Stimulated activated CD4-positive, alpha-beta T cell treated with anti-CD3 and anti-CD28 coated beads, Interleukin-1b, Interleukin-23, amount 100 ng/mL, for 48 hours (primary cell): ENCODE results near the gene ASXL2.

Experiments
- DNase-seq: peaks from one replicate; pipeline ENCODE4 v3.0.0-alpha.2; 2020

The ASXL2 gene

DNA sequence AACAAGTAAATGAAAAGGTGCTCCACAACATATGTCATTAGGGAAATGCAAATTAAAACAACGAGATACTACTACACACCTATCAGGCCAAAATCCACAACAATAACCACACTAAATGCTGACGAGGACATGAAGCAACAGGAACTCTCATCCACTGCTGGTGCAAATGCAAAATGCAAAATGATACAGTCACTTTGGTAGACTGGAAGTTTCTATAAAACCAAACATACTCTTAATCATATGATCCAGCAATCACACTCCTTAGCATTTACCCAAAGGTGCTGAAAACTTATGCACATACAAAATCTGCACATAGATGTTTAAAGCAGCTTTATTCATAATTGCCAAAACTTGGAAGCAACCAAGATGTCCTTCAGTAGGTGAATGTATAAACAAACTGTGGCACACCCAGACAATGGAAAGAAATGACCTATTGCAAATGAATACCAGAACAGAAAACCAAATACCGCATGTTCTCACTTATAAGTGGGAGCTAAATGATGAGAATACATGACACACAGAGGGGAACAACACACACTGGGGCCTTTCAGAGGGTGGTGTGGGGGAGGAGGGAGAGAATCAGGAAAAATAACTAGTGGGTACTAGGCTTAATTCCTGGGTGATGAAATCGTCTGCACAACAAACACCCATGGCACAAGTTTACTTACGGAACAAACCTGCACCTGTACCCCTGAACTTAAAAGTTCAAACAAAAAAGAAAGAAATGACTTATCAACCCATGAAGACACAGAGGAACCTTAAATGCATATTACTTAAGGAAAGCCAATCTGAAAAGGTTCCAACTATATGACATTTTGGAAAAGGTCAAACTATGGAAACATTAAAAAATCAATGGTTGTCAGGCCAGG, 80.4 kb downstream of the ASXL2 start:
- peak; percentile 42 for DNase-seq

DNA sequence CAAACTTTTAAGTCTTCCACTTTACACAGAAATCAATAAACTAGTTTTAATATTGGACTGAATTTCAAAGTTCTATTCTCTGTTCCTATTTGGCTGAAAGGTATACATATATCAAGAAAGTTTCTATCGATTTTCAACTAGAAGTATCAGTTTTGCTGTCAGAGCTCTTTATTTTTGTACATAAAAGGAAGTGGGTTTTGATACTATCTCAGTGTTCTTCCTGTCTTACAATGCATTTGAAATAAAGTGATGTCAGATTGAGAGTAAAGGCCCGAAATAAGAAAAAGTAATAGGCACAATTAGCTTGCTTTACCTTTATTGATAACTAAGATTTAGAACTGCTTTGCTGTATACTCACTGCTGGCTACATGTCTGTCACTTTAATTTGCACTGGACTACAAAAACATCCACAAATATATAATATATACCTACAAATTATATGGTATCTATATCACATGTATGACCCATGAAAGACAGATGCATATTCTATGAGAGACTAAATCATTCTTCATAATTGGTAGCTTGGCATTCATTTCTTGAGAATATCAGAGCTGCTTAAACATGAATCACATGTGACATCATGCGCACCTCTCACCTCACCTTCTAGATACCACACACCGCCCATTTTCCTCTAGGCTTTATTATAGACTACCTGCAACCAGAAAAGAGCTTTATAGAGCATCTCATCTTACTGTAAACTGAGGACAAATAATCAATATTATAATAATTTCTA, 83.6 kb downstream of the ASXL2 start:
- no peak for DNase-seq

DNA sequence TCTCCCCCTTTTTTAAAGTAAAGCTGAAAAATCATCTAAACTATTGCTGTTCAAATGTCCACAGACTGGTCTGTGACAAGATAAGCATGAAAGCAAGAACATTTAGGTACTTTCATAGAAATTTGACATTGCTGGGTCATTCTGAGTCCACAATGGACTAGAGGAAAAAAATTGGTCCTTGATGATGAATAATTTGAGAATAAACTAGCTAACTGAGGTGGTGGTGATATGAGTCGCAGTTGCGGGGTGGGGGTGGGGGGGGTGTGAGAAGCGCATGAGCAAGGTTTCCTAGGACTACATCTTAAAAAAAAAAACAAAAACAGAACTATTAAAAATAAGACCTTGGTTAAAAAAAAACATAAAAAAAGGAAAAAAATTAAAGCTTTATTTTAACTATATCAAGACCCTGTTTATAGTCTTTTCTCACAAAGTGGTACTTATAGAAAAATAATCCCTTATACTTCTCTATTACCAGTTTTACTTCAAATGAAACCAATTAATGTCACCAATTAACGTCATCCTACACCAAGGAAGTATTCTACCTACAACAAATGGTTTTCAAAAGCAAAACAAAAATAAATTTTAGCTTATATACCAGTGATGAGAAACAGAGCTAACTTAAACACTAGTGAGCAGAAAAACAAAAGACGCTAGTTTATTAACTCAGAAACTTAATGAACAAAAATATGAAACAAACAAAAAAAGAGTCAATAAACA, 88.1 kb downstream of the ASXL2 start:
- DNase-seq, result no peak

DNA sequence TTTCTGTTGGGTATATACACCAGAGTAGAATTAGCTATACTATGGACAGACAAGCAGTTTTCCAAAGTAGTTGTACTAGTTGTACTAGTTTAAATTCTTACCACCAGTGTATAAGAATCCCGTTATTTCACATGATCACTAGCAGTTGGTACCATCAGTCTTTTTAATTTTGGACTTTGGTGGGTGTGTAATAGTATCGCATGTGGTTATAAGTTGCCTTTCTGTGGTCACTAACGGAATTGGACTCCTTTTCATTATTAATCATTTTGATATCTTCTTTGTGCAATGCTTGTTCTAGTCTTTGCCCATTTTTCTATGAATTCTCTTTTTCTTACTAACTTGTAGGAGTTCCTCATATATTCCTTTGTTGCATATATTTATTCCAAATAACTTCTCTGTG, 89.8 kb downstream of the ASXL2 start:
- DNase-seq, result no peak

DNA sequence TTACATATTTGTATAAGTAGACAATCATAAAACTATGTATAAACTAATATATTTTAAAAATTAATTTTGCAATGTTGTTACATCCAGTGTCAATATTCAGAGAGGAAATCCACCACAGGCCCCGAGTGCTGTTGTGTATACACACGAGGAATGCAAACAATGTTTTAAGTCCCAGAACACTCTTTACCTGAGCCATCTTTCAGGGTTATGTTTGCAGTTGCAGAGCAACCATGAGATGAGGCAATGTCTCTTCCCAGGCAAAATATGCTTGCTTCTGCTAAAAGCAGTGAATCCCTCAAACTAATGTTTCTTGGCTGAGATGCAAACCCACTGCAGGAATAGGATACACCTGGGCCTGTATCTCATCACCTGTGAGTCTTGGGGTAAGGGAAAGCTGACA, 91.3 kb downstream of the ASXL2 start:
- no peak for DNase-seq

DNA sequence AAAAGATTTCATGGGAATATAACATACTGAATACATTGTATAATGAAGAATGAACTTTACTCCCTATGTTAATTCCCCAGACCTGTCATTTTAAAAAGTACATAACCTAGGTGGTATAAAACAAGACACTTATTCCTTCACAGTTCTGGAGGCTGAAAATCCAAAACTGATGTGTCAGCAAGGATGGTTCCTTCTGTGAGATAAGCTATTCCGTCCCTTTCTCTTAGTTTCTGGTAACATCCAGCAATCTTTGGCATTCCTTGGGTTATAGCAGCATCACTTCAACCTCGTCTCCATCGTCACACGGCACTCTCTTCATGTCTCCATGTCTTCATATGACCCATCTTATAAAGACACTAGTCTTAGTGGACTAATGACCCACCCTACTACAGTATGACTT, 93.9 kb downstream of the ASXL2 start:
- DNase-seq, result no peak

DNA sequence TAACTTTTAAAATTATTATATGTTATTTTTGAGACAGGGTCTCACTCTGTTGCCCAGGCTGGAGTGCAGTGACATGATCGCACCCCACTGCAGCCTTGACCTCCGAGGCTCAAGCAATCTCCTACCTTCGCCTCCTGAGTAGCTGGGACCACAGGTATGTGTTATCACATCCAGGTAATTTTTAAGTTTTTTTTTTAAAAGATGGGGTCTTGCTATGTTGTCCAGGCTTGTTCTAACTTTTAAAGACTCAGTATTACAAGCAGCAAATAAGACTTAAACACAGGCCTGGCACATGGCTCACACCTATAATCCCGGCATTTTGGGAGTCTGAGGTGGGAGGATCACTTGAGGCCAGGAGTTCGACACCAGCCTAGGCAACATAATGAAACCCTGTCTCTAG, 101.2 kb downstream of the ASXL2 start:
- DNase-seq, result no peak

DNA sequence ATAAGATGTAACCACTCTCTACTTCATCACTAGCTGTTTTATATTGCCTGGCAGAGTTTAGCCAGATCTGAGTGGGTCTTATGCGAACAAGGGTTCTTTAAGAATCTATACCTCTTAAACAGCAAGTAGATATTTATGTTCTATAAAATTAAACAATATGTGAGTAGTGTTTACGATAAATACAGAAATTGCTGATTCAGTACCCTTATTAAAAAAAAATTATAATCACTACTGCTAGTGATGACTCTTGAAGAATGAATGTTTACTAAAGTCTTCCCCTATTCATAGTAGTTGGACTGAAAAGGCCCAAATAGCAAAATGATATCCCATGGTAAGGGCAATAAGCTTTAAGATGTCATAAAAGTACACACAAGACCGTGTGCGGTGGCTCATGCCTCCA, 106.2 kb downstream of the ASXL2 start:
- no peak for DNase-seq

DNA sequence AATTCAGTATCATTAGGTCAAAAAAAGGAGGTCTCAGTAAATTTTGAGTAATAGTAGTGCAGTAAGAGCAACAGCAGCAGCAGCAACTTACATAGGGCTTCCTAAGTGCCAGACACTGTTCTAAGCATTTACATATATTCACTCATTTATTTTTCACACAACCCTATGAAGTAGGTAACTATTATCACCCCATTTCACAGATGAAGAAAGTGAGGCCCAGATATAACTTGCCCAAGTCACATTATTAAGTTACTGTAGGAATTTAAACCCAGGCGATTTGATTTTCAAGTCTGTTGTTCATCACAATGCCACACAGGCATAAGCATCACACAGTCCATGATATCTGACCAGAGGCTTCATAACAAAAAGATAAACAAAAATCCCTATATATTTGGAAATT, 114.7 kb downstream of the ASXL2 start:
- no peak for DNase-seq

DNA sequence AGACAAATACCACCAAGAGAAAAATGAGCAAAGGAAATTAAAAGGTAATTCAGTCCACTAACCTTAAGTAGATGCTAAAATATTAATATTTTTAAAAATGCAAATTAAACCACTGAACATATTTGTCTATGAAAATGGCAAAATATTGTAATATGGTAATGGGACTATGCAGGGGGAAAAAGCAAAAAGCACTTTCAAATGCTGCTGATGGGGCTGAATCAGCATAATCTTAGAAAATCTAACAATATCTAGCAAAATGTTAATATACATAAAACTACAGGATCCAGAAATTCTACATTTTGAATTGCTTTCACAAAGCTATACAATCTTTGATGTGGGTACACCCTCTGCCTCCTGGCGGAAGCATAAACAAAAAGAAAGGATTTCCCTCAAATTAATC, 118.0 kb downstream of the ASXL2 start:
- DNase-seq, result no peak

DNA sequence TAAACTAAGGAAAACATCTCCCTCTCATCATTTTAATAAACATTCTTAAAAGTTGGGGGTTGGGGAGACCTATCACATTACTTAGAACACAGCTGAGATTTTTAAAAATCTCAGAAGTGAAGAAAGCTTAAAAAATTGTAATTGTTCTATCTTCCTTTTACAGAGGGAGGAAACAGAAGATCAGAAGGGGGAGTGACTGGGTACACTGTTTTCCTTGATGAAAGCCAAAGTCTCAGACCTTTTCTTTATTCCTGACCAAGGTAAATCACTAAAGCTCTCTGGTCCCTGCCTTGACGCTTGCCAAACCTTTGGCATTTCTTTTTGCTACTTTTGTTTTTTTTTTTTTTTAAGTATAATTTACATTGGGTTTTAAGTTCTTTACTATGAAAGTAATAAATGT, 119.9 kb downstream of the ASXL2 start:
- no peak for DNase-seq

DNA sequence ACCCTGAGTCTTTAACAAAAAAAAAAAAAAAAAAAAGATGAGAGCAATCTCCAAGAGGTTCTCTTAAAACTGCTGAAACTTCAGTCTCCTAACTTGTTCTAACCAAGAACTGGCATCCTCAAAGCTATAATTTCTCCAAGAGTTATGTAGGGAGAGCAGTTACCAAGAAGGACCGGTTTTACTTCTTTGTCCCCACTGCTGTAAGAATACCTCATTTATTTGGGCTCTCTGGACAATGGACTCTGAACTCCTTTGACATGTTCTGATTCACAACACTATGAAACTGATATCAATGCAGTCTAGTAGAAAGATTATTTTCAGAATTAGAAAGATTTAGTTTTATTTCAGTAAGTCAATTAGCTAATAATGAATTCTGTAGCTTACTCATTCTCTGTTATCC, 120.4 kb downstream of the ASXL2 start:
- DNase-seq, result no peak

DNA sequence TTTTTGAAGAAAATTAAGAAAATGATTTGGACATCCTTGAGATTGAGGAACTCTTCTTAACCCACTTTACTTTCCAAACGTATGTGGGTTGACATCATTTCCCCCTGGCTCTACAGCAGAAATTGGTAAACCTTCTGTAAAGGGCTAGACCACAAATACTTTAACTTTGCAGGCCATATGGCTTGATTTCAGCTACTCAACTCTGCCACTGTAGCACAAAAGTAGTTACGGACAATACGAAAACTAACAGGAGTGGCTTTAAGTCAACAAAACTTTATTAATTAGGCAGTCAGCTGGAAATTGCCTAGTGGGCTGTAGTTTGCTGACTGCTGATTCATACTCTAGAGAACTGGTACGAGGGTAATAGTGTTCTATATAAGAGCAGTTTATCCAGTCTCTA, 121.8 kb downstream of the ASXL2 start:
- no peak for DNase-seq

DNA sequence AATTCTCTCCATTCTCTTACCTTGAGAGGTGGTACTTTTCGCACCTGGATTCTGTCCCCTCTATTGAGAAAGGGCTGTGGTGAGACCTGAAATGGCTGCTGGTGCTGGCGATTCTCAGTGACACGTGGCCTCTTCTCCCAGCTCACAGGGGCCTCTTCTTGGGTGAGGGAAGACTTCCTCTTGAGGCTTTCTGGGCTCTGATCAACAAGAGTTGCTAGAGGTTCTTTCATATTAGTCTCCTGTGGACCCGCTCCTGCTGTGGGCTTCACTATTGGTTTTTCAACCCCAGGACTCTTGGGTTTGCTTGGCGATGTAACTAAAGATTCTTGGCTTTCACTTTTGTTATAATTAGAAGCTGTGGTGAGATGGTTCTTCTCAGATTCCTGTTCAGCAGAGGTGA, 128.6 kb downstream of the ASXL2 start:
- no peak for DNase-seq

DNA sequence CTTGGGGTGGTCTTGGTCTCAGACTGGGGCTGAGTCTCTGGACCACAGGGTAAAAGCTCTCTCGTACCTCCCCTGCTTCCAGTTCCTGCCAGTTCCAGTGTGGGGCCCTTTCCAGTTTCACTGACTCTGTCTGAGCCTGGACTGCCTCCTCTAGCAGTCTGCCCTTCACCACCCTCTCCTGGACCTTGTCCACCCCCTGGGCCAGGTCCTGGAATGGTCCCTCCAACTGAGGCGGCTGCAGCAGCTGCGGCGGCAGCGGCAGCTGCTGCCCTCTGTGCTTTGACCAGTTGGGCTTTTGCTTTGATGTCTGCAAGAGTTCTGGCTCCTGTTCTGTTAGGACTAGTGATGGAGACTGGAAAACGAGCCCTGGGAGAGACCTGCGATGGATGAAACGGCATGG, 134.2 kb downstream of the ASXL2 start:
- DNase-seq, result no peak

DNA sequence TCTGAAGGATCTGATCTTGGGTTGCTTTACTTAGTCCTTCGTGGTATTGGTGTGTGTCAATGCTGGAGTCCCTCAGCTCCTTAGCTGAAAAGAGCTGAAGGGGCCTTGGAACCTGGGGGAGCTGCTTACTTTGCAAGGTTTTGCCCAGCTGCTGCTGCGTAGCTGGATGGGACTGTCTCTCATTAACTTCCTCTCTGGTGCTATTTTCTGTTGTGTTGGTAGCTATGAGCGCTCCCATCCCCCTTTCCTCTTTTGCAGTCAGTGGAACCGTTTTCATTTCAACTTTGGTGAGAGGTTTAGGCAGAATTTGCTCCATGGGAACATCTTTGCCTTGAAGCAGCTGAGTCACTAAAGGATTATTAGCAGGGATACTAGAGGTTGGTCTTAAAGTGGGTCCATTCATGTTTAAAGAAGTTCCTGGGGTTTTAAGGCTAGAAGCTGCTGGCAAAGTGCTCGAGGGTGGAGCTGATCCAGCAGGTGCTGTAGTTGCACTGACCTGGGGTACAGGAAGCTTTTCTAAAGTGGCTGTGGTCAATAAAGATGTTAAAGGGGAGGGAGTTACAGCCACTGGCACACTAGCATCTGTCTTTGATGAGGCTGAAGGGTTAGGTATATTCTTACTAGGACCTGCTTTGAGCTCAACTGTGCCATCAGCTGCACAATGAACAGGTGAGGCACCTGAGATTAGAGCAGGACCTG, 135.0 kb downstream of the ASXL2 start:
- no peak for DNase-seq

DNA sequence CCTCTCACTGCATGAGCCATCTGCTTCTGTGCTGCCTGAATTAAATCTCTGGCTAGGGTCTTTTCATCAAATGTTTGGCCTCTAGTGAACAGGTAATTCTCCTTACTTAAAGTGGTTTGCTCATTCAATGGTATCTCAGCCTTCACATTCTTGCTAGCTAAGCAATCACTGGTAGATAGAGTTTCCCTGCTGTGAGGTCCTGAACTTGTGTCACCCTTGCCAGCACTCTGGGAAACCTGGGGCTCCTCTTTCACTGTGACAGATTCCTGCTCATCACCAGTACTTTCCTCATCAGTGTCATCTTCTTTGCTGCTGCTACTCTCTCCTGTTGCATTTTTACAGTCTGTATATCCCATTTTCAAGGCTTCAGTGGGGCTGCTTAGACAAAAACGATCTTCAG, 135.8 kb downstream of the ASXL2 start:
- DNase-seq, result no peak

DNA sequence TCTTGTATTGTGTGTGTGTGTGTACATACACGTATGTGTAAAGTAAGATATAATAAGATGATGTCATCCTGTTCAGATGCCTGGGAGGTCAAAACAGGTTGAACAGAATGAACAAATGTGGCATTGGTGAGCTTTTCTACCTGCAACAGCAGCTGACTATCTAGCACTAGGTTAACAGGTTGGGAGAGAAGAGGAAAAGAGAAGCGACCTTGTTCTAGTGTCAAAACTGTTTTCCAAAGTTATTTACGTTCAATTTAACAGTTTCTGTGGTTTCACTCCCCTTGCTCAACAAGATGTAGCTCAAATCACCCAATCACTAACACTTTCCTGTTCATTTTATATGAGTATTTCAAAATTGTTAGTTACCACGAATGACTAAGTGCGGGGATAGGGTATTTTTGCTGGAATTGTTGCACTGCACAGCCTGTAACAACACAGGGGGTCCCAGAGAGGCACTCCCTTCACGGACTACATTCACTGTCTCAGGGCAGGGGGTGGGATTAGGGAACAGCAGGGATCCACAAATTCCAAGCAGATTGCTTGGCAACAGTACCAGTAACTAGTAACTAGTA, 137.4 kb downstream of the ASXL2 start:
- no peak for DNase-seq

DNA sequence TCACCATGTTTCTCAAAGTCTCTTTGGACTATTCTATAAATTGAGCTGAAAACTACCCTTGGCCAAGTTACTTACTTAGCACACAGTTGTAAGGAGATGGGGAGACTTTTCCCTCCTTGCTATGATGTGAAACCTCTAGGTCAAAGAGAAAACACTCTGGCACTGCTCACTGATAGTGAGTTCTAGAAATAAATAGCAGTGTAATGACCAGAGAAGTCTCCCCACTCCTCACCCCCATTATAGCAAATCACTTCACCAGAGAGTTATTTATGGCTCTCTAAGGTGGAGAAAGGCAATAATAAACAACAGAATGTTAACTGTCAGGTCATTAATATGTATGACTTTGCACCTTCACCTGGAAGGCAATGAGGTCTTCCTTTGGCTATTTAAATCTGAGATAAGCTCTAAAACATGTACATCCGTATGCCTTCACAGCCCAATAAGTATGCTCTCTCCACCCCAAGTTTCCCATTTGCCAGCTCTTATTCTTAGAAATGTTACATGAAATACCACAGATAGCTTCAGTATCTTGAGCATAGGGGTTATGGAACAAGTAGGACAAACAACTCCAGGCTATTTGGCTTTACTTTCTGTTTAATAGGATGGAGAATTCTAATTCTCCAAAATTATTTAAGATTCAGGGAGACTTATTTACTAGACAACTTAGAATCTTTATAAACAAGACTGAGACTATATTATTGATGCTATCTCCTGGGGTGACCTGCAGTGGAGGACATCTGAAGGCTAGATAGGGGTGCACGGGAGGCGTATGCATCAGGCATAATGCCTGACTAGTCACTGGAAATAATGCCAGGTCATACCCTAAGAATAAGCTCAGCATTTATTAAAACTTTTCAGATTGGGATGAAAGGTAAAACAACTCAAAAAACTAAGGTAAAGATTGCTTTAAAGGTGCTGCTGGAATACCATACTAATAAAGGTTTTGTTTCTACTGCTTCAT, 139.6 kb downstream of the ASXL2 start:
- no peak for DNase-seq

DNA sequence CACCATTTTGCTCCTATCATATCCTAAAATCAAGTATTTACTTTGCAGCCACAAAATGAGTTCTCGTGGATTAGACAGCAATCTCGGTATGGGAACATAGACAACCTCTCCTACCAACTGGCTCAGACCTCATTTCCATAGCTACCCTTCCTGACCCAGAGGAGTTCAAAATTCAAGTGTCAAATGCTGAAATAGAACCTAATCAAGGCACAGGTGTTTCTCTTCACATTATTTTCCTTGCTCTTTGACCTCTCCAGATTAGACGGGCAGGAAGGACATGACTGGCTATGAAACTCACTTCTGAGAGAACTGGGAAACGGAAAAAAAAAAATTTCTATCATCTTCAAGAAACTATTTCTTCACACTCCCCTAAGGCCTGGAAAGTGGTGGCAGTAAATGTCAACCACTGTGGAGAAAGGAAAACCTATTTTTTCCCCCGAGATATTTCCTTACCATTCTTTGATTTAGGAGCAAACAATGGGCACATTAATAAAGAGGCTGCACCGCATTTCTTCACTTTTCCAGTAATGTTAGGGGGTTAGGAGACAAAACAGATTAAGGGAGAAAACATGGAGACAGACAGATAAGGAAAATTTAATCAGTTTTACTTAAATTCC, 141.3 kb downstream of the ASXL2 start:
- no peak for DNase-seq

DNA sequence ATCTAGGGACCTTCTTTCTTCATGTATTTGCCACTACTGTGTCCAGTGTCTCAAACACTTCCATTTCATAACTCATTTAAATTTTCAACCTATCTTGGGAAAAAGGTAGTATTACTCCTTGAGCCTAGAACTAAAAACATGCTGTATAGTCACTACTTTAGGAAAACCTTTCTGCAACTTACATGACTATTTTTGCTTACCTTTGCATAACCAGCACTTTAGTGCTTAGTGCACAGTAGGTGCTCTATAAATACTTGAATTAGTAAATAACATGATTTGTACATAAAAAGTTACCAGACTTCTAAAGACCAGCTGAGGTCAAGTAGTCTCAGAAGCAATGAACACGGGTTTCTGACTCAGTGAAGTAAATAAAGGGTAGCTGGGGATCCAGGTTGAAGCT, 142.5 kb downstream of the ASXL2 start:
- DNase-seq, result no peak
